Karpas-422 (cell line): ENCODE measurements around the gene ARHGEF4. TPM values are rescaled to one million over a fixed set of nuclear protein-coding genes. Genes with fewer than 3 reads are reported as not detected.

ENCODE experiments used
- DNase-seq: peaks from one replicate; pipeline ENCODE4 v3.0.0-alpha.2; 2015
- H2AFZ ChIP-seq: fragments of 200-600 bp; sonication (generic); 2 replicates; pipeline ENCODE4 v1.6.1; 2014; ENCODE audit warnings: antibody characterized with exemption, low read length, mixed read lengths
- H3K27ac ChIP-seq: fragments of 200-600 bp; sonication (generic); 2 replicates; pipeline ENCODE4 v1.5.1; 2014; ENCODE audit warnings: mild to moderate bottlenecking, low read length, moderate library complexity
- H3K27me3 ChIP-seq: fragments of 200-600 bp; sonication (generic); 2 replicates; pipeline ENCODE4 v1.6.1; 2014; ENCODE audit warnings: low read length, mixed read lengths
- H3K36me3 ChIP-seq: fragments of 200-600 bp; sonication (generic); 2 replicates; pipeline ENCODE4 v1.6.1; 2014; ENCODE audit warnings: low read length, mixed read lengths; ENCODE audit not compliant: insufficient read depth
- H3K4me1 ChIP-seq: fragments of 200-600 bp; sonication (generic); 2 replicates; pipeline ENCODE4 v1.6.1; 2014; ENCODE audit warnings: mild to moderate bottlenecking, low read length, mixed read lengths
- H3K4me2 ChIP-seq: fragments of 200-600 bp; sonication (generic); 2 replicates; pipeline ENCODE4 v1.6.1; 2014; ENCODE audit warnings: low read length, low read depth, mild to moderate bottlenecking; ENCODE audit not compliant: poor library complexity, severe bottlenecking
- H3K4me3 ChIP-seq: fragments of 200-600 bp; sonication (generic); 2 replicates; pipeline ENCODE4 v1.5.1; 2014; ENCODE audit warnings: mild to moderate bottlenecking, antibody characterized with exemption, low read length, mixed read lengths
- H3K79me2 ChIP-seq: fragments of 200-600 bp; sonication (generic); 2 replicates; pipeline ENCODE4 v1.6.1; 2014; ENCODE audit warnings: mild to moderate bottlenecking, low read length, mixed read lengths
- H3K9ac ChIP-seq: fragments of 200-600 bp; sonication (generic); 2 replicates; pipeline ENCODE4 v1.6.0; 2014; ENCODE audit warnings: low read length
- H3K9me2 ChIP-seq: fragments of 200-600 bp; sonication (generic), shearing (Covaris generic); replicated peaks from 2 replicates; pipeline ENCODE4 v1.6.0; 2014; ENCODE audit warnings: mild to moderate bottlenecking, low read length, moderate library complexity; ENCODE audit not compliant: insufficient read depth
- H3K9me3 ChIP-seq: fragments of 300-700, 200-600 bp; sonication (generic); 2 replicates; pipeline ENCODE4 v1.6.1; 2014; ENCODE audit warnings: low read length, mixed read lengths
- H4K20me1 ChIP-seq: fragments of 200-600 bp; sonication (generic); 2 replicates; pipeline ENCODE4 v1.6.1; 2014; ENCODE audit warnings: mild to moderate bottlenecking, antibody characterized with exemption, low read length, low read depth; ENCODE audit not compliant: insufficient read depth
- total RNA-seq: library from RNA; depleted of rRNA; stranded (reverse); fragments of >200 nt; shearing (Covaris generic); gene quantifications from 2 replicates; pipeline ENCODE4 v1.2.3, GENCODE V29; 2014; ENCODE audit warnings: low replicate concordance

ARHGEF4 gene
- total RNA-seq, 1 experiment from 2014 or later, result not detected

GRCh38 chr2:131006561-131006960 lies 169.8 kb downstream of the ARHGEF4 start:
- Histone ChIP-seq H3K9me3 (no peaks in the 10 kb centered on the region), H2AFZ (no peak overlapping the region), H3K36me3 (no peaks in the 10 kb centered on the region), H3K27me3 (no peaks in the 10 kb centered on the region), H3K4me2 (no peak overlapping the region), H3K4me1 (no peaks in the 10 kb centered on the region), H3K27ac (no peak overlapping the region), H3K79me2 (no peaks in the 10 kb centered on the region), H3K9me2 (no peaks in the 10 kb centered on the region), H4K20me1 (no peaks in the 10 kb centered on the region), H3K9ac (no peak overlapping the region), H3K4me3 (no peak overlapping the region)
- DNase-seq, result no peak

DNA sequence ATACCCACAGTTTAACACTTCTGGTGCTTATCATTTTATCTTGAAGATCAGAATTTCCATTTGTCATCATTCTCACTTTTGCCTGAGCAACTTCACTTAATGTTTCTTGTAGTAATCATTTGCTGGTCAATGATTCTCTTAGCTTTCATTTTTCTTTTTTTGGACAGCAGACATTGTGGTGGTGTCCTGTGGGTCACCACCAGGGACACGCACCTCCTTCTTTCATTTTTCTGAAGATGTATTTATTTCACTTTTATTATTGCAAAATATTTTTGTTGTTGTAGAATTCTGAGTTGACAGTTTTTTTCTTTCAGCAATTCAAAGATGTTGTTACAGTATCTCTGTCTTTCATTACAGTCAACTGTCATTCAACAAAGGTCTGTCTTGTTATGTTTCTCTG lies 172.3 kb downstream of the ARHGEF4 start:
- Histone ChIP-seq H3K4me2 (no peak overlapping the region), H3K79me2 (no peaks in the 10 kb centered on the region), H3K36me3 (no peaks in the 10 kb centered on the region), H3K4me1 (no peaks in the 10 kb centered on the region), H3K9ac (no peak overlapping the region), H3K27ac (no peak overlapping the region), H4K20me1 (no peaks in the 10 kb centered on the region), H3K27me3 (no peaks in the 10 kb centered on the region), H3K9me3 (no peaks in the 10 kb centered on the region), H3K4me3 (no peak overlapping the region), H3K9me2 (no peaks in the 10 kb centered on the region), H2AFZ (no peak overlapping the region)
- no peak for DNase-seq

DNA sequence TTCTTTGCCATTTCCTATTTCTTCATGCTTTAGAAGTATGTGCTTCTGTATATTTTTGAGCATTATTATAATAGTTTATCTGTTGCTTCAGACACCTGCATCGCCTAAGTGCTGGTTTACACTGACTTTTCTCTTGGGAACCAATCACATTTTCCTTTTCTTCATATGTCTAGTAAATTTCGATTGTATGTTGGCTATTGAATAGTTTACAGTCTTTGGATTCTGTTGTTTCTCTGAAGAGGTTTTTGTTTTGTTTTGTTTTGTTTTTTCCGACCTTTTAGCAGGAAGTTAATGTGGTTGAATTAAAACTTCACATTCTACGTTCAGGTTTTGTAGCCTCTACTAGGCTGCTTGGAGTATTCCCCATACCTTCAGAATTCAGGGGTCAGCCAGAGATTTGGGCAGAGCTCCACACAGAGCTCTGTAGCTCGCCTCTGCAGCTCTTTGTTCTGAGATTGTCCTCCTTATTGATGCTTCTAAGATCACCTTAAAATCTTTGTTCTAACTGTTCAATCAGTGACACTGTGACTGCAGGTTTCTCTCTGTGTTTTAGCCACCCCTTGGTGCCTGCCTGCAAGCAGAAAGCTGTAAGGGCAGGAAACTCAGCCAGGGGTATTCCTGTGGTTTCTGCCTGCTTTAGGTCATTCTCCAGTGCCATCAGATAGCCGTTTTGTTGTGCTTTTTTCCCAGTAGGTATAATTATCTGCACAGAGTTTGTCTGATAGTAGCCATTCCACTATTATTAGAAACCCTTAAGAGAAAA lies 173.2 kb downstream of the ARHGEF4 start:
- no peak overlapping the region for H3K4me2 ChIP-seq
- no peak overlapping the region for H2AFZ ChIP-seq
- no peak overlapping the region for H3K9ac ChIP-seq
- H3K4me1 ChIP-seq, result no peaks in the 10 kb centered on the region
- no peak overlapping the region for H3K4me3 ChIP-seq
- H3K9me3 ChIP-seq, result no peaks in the 10 kb centered on the region
- H3K36me3 ChIP-seq, result no peaks in the 10 kb centered on the region
- H3K27me3 ChIP-seq, result no peaks in the 10 kb centered on the region
- no peak for DNase-seq
- H4K20me1 ChIP-seq, result no peaks in the 10 kb centered on the region
- no peaks in the 10 kb centered on the region for H3K79me2 ChIP-seq
- no peak overlapping the region for H3K27ac ChIP-seq
- no peaks in the 10 kb centered on the region for H3K9me2 ChIP-seq

DNA sequence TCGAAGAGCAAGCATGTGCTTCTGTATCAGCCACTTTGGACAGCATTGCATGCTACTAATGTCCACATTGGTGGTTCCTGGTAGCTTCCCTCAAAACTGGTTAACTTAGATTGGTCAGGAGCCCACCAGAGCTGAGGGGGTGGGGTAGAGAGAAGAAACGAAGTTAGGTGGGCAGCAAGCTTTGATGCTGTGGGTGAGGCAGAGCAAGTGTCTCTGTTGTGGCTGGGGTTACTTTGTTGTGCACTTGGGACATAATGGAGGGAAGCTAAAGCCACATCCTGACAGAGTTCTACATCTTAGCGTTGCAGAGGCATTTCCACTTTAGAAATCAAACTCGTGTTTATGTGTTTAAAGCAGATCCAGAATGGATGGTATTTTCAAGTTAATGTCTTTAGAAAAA lies 173.9 kb downstream of the ARHGEF4 start:
- no peak for DNase-seq
- Histone ChIP-seq H3K4me1 (no peaks in the 10 kb centered on the region), H3K79me2 (no peaks in the 10 kb centered on the region)

GRCh38 chr2:131011486-131011885 lies 174.8 kb downstream of the ARHGEF4 start:
- H3K9me3 ChIP-seq, result no peaks in the 10 kb centered on the region
- no peak overlapping the region for H3K27ac ChIP-seq
- no peaks in the 10 kb centered on the region for H3K4me1 ChIP-seq
- H3K9me2 ChIP-seq, result no peaks in the 10 kb centered on the region
- no peaks in the 10 kb centered on the region for H3K27me3 ChIP-seq
- no peak for DNase-seq
- H4K20me1 ChIP-seq, result no peaks in the 10 kb centered on the region
- no peak overlapping the region for H2AFZ ChIP-seq
- H3K36me3 ChIP-seq, result no peaks in the 10 kb centered on the region
- no peak overlapping the region for H3K4me2 ChIP-seq
- no peaks in the 10 kb centered on the region for H3K79me2 ChIP-seq
- no peak overlapping the region for H3K4me3 ChIP-seq
- no peak overlapping the region for H3K9ac ChIP-seq

More for the DNA sequence above, 173.9 kb downstream of the ARHGEF4 start:
- no peaks in the 10 kb centered on the region for H3K9me3 ChIP-seq
- no peak overlapping the region for H3K27ac ChIP-seq
- H3K9ac ChIP-seq, result no peak overlapping the region
- no peaks in the 10 kb centered on the region for H3K36me3 ChIP-seq
- no peaks in the 10 kb centered on the region for H4K20me1 ChIP-seq
- H2AFZ ChIP-seq, result no peak overlapping the region
- no peaks in the 10 kb centered on the region for H3K9me2 ChIP-seq
- H3K4me2 ChIP-seq, result no peak overlapping the region
- H3K27me3 ChIP-seq, result no peaks in the 10 kb centered on the region
- H3K4me3 ChIP-seq, result no peak overlapping the region

- H3K9ac ChIP-seq, result no peak overlapping the region
- H2AFZ ChIP-seq, result no peak overlapping the region
- H3K36me3 ChIP-seq, result no peaks in the 10 kb centered on the region
- no peak overlapping the region for H3K4me3 ChIP-seq
- H3K4me1 ChIP-seq, result no peaks in the 10 kb centered on the region
- DNase-seq, result no peak
- H3K27me3 ChIP-seq, result no peaks in the 10 kb centered on the region
- no peaks in the 10 kb centered on the region for H3K9me2 ChIP-seq
- no peak overlapping the region for H3K27ac ChIP-seq
- H3K9me3 ChIP-seq, result no peaks in the 10 kb centered on the region
- H3K4me2 ChIP-seq, result no peak overlapping the region
- no peaks in the 10 kb centered on the region for H3K79me2 ChIP-seq
- H4K20me1 ChIP-seq, result no peaks in the 10 kb centered on the region
These were observed 177.4 kb downstream of the ARHGEF4 start for GRCh38 chr2:131014141-131014540.

- no peak overlapping the region for H3K9ac ChIP-seq
These were observed 179.1 kb downstream of the ARHGEF4 start for GRCh38 chr2:131015764-131016163.

GRCh38 chr2:131016826-131017741 lies 180.4 kb downstream of the ARHGEF4 start:
- DNase-seq, result no peak
- no peaks in the 10 kb centered on the region for H3K79me2 ChIP-seq
- H3K4me1 ChIP-seq, result no peaks in the 10 kb centered on the region
- H2AFZ ChIP-seq, result no peak overlapping the region
- no peaks in the 10 kb centered on the region for H3K36me3 ChIP-seq
- no peaks in the 10 kb centered on the region for H4K20me1 ChIP-seq
- no peak overlapping the region for H3K4me3 ChIP-seq
- H3K9me3 ChIP-seq, result no peaks in the 10 kb centered on the region
- no peak overlapping the region for H3K27ac ChIP-seq
- no peak overlapping the region for H3K9ac ChIP-seq
- H3K4me2 ChIP-seq, result no peak overlapping the region
- no peaks in the 10 kb centered on the region for H3K9me2 ChIP-seq
- no peaks in the 10 kb centered on the region for H3K27me3 ChIP-seq

More at GRCh38 chr2:131015764-131016163, 179.1 kb downstream of the ARHGEF4 start:
- no peak for DNase-seq
- no peaks in the 10 kb centered on the region for H3K27me3 ChIP-seq
- no peaks in the 10 kb centered on the region for H4K20me1 ChIP-seq
- no peak overlapping the region for H3K27ac ChIP-seq
- no peaks in the 10 kb centered on the region for H3K79me2 ChIP-seq
- no peaks in the 10 kb centered on the region for H3K9me2 ChIP-seq
- H3K36me3 ChIP-seq, result no peaks in the 10 kb centered on the region
- H3K4me3 ChIP-seq, result no peak overlapping the region
- H3K9me3 ChIP-seq, result no peaks in the 10 kb centered on the region
- no peak overlapping the region for H2AFZ ChIP-seq
- no peaks in the 10 kb centered on the region for H3K4me1 ChIP-seq
- no peak overlapping the region for H3K4me2 ChIP-seq
